Endothelial cell of umbilical vein (primary cell): ENCODE measurements around the gene IPP.

Experiments
- CTCF ChIP-seq, 2 donors: IDR thresholded peaks; 1 replicate in 1 of 2; 2 replicates in 1 of 2; pipeline ENCODE4 v1.5.1; 2011; ENCODE audit warnings: low read length in 2 of 2, mild to moderate bottlenecking in 2 of 2, moderate library complexity in 2 of 2, control low read depth in 1 of 2, inconsistent platforms in 1 of 2, low read depth in 1 of 2; ENCODE audit not compliant: insufficient read depth in 1 of 2; ENCODE audit errors: extremely low read depth in 1 of 2
- EZH2 ChIP-seq: IDR thresholded peaks from 2 replicates; pipeline ENCODE4 v1.6.1; 2012; ENCODE audit warnings: borderline replicate concordance, low read depth, mild to moderate bottlenecking, moderate library complexity, low read length, inconsistent platforms; ENCODE audit not compliant: severe bottlenecking
- FOS ChIP-seq: IDR thresholded peaks from 2 replicates; pipeline ENCODE4 v1.6.1; 2011; ENCODE audit warnings: mild to moderate bottlenecking, low read length, moderate library complexity, borderline replicate concordance; ENCODE audit not compliant: insufficient read depth
- JUN ChIP-seq: IDR thresholded peaks from 2 replicates; pipeline ENCODE4 v1.6.1; 2011; ENCODE audit warnings: borderline replicate concordance, low read depth; ENCODE audit not compliant: insufficient read length, insufficient read depth
- MAX ChIP-seq: IDR thresholded peaks from 2 replicates; pipeline ENCODE4 v1.6.1; 2011; ENCODE audit not compliant: insufficient read depth, insufficient read length
- POLR2AphosphoS5 ChIP-seq: IDR thresholded peaks from 2 replicates; pipeline ENCODE4 v1.6.1; 2012; ENCODE audit warnings: low read depth, mild to moderate bottlenecking, control low read depth, low read length, moderate library complexity; ENCODE audit not compliant: insufficient read depth

GRCh38 chr1:45767035-45767434 lies 16.6 kb upstream of the IPP start:
- TF ChIP-seq MAX: no peak
- no peak for TF ChIP-seq EZH2
- TF ChIP-seq JUN: no peak
- TF ChIP-seq CTCF (IDR thresholded peaks at IDR 0.05; ENCODE audit: extremely low read depth in 1 of 2, insufficient read depth in 1 of 2, low read depth in 1 of 2, low read length in 2 of 2): no peak
- no peak for TF ChIP-seq FOS
- TF ChIP-seq POLR2AphosphoS5: no peak
